CD4-positive, alpha-beta T cell treated with Interleukin-17A for 4 hours (primary cell): Measurements from ENCODE around the gene GPR135.
A peak's percentile ranks its signal among the peaks of the same experiment; 100 is the strongest.

Experiments
- DNase-seq: peaks from one replicate; pipeline ENCODE4 v3.0.0-alpha.2; 2020; ENCODE audit warnings: mixed read lengths

GPR135 gene, protein sequence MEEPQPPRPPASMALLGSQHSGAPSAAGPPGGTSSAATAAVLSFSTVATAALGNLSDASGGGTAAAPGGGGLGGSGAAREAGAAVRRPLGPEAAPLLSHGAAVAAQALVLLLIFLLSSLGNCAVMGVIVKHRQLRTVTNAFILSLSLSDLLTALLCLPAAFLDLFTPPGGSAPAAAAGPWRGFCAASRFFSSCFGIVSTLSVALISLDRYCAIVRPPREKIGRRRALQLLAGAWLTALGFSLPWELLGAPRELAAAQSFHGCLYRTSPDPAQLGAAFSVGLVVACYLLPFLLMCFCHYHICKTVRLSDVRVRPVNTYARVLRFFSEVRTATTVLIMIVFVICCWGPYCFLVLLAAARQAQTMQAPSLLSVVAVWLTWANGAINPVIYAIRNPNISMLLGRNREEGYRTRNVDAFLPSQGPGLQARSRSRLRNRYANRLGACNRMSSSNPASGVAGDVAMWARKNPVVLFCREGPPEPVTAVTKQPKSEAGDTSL

DNA sequence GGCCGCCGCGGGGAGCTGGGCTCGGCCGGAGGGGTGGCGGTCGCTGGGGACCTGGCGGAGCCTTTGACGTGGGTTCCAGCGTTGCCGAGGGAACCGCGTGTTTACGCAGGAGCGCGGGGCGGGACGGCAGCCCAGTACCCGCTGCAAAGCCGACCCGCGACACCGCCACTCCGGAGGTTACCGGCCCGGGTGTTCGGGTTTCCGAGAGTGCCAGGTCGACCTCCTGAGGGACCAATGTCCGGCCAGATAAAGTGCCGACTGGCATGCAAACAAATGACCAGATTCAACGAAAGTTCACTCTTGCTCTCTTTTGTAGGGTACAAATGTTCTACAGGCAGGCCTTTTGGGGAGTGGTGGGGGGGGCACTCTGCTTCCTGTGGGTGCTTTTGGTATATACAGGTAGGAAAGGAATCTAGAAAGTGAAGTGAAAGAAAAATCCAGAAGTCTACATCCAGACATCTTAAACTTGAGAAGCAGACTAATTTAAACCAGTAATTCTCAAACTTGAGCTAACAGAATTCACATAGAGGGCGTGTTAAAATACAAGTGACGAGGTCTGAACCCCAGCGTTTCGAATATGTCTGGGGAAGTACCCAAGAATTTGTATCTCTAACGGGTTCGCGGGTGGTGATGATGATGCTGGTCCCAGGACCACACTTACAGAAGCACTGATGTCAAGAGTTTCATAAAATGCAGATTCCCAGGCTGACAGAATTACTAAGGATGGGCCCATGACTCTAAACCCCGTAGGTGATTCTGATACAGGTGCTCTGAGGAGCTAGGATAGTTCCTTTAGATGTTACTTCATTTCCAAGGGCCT is at the start of gene GPR135:
Gene GPR135, minus strand, starts transcription at position 65 of the 820 bp plus-strand sequence. CDS start 154 bp downstream, outside the sequence.
- peak; percentile 60 for DNase-seq

DNA sequence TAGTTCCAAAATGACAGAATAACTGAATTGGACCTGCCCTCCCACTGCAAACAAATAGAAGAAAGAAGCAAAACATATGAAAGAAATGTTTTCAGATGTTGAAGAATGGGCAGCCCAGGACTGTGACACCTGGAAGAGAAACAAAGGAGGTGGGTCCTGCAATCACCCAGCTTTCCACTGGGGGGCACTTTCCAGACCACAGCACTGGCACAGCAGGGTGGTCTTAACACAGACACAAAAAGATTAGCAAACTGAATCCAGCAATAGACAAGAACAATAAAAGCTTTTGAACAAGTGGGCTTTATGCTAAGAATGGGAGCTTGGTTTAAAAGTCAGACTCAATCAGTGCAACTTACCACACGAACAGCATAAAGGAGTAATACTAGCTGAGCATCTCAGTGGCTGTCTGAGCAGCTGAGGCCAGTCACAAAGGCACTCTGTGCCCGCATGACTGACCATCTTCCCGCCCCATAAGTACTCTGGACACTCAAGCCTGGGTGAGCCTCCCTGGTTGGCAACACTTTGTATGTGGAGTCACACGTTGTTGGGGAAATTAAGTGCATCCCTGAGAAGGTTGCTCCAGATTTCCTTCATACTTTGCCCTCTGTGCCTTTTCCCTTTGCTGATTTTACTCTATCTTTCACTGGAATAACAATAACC is 46.9 kb upstream of the GPR135 start:
- peak; percentile 10 for DNase-seq

DNA sequence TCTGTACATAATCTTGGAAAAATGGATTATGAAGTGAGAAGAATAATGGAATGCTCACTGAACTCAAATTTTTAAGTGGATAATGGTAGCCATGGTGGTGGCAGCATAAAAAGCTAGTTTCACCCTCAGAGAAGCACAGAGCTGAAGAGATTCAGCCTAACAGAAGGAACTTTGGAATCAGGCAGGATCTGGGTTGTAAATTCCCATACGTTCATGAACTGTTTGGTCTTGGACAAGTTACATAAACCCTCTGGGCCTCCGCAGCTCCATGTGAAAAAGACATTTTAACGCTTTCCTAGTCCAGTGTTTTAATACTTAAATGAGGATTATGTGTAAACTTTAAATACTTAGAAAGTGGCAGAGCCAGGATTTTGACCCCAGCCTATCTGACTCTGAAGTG is 45.8 kb upstream of the GPR135 start:
- DNase-seq = no peak

DNA sequence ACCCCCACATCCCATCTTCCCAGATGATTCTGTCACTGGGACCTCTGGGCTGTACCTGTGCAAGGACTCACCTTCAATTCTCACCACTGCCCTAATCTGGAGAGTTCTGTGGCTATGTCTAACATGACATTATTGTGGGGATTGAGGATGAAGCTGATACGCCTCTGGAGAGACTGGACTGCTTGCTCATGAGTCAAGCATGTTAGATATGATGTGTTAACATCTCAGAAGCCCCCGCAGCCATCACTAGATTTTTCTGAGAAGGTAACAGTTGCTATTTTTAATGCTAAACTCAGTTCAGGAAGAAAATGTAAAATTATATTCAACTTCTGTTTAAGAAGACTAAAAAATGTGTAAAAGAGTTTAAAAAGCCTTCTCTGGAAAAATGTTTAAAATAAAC is 44.8 kb upstream of the GPR135 start:
- no peak for DNase-seq

DNA sequence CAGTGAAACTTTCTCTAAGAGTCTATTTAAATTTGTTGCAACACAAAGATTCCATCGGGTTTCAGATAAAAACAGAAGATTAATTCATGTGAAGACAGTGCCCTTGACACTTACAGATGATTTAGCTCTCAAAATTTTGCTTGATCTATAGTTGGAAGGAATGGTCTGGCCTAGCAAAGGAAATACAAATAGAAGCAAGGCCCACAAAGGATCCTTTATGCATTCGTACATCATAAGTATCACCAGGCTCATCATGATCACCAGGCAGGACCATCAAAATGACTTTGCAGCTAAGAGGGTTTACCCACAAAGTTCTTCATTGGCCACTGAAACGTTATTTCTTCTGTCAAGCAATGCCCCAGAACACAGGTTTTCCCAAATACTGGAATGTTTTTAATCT is 43.9 kb upstream of the GPR135 start:
- no peak for DNase-seq

DNA sequence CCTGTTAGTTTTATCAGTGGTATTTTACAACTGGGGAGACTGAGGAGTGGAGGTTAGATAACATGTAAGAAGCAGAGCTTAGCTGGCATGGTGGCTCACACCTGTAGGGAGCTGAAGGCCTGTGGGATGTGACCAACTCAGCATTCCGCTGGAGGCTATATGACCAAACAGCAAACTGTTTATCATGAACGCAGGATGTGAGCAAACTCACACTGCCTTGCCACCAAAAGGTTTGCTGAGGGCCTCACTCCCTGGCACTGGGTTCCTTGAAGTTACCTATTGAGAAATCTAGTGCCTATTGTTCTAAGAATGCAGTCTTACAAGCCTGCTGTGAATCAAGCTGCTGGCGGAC is 42.5 kb upstream of the GPR135 start:
- no peak for DNase-seq

DNA sequence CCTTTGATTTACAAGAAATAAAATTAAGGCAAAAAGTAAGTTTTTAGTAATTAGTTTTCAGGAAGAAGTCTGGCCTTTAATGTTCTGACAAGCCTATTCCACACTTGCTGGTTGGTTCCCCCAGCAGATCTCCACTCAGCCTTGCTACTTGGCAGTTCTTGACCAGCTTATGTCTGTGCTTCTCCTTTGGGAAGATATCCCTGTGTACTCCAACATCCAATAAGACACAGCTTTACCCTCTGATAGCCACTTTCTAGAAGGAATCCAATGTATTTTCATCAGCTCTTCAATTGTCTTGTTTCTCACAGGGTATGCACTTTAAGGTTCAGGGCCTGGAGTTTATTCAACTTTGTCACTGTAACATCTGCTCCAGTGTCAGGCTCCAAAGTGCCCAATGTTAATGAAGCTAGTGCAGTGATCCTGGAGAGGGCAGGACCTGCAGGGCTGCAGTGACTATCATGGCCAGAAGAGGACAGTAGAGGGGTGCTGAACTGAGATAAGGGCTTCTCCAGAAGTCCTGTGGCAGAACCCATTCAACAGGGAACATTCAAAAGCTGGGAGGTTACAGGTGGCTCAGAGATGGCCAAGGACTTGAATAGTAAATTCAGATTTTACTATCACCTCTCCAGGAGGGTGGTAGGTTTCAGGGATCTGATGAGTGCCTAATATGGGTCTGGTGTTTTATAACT is 42.0 kb upstream of the GPR135 start:
- peak; percentile 43 for DNase-seq

DNA sequence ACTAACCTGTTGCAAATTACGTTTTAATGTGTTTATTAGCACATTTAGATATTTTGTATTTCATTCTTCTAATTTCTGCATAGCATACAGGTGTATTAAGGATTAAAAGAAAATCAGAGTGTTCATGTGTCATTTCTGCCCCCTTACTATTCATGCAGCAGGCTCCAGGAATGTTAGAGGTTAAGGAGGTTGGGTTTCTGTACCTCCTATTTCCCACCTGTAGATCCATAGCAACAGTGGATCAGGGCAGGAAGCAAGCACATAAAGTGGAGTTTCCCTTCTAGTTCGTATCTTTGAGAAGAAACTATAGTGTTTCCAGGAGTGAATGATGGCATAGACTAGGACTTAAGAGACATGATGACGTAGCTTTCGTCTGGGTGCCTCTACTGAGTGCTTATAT is 38.1 kb upstream of the GPR135 start:
- no peak for DNase-seq

DNA sequence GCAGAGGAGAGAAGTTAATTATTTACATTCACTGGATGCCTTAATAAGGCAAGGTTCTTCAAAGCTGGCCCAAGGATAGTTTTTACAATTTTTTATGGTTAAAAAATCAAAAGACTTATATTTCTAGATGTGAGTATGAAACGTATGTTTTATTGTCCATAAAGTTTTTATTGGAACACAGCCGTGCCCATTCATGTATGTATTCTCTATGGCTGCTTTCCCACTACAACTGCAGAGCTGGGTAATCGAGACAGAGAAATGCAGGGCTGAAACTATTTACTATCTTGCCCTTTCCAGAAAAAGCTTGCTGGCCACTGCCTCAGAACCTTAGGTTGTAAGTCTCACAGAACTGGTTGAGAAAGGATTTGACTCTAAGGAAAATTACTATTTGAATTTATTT is 35.6 kb upstream of the GPR135 start:
- DNase-seq = no peak

DNA sequence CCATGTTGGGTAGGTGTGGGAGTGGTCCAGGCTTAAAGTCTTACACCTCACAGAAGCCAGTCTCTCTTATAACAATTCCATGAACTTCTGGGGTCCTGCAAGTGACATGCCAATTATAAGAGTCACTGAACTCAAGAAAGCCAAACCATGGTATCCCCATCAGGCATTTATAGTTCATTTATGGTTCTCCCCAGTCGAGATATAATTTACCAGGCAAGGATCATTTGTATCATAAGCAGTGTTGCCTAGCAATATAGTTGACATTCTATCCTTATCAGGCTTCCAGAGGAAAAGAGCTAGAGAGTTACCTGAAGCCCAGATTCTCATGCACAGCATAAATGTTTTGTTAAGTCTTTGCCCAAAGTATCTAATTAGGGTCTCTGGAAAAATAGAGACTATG is 27.2 kb upstream of the GPR135 start:
- no peak for DNase-seq

DNA sequence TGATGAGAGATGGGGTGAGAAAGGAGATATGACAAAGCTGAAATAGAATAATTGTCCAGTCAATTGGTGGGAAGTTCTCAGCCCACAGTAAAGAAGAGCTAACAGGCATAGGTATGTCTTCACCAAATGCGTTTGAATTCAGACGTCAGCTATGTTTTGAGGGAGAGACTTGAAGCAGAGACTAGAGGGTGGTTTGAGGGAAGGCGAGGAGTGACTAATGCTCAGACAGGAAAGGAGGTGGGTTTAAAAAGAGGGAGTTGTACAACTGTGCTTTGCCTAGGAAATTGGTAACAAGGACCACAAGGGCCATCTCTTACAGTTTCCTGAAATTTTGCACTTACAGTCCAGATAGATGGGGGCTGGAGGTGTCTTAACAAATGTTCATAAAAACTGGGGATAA is 25.6 kb upstream of the GPR135 start:
- no peak for DNase-seq

DNA sequence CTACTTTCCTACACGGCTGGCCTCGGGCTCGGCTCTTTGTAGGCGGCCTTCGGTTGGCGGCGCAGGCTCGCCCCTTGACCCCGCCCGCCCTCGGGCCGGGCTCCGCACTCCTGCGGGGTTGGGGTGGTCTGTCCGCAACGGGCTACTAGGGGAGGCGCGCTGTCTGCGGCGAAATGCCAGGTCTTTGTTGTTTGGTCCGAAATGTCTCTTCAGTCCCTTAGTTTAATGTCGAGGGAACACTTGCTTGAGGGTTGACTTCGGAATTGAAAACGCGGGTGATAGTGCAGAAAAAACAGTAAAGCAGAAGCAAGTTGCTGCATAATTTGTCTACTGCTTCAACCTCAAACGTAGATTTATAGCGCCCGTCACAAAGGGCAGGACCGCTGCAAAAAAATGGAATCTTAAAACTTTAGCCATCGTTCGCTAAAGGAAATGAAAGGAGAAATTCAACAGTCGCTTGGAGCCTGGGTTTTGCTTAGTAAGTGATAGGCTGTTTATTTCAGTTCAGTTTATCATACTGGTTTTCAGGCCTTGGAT is 19.5 kb upstream of the GPR135 start:
- DNase-seq = no peak

DNA sequence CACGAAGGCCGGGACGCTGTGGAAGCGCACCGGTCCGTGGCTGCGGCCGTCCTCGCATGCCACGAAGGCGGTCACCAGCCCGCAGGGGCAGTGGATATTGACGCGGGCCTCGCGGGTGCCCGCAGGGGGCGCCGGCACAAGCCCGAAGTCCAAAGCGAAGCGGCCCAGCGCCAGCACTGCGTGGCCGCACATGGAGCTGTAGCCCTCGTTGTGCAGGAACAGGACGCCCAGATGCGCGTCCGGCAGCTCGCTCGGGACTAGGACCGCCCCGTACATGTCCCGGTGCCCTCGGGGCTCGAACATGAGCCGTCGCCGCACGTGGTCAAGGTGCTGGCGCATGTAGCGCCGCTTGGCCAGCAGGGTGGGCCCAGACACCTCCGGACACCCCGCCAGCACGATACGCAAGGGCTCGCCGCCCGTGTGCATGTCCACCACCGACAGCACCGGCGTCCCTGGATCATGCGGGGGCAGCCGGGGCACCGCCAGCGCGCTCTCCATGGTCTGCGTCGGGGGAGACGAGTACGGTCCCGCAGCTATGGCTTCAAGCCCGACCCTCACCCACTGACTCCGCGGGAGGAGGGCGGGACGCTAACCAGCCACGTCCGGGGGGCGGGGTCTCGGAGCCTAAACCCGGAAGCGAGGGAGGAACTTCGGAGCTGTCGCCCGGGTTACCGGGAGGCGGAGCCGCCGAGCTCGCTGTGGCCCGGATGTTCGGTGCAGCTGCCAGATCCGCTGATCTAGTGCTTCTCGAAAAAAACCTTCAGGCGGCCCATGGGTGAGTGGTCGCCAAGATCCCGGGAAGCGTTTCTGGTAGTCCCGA is 18.8 kb upstream of the GPR135 start, which contains the start of the genes JKAMP and L3HYPDH:
Gene JKAMP, plus strand, starts transcription at position 699 of the 820 bp plus-strand sequence. Its CDS starts 73 bp downstream, at position 772.
Gene L3HYPDH, minus strand, starts transcription at position 590 of the 820 bp plus-strand sequence. Its CDS starts 92 bp downstream, at position 498.
- peak; percentile 99 for DNase-seq

DNA sequence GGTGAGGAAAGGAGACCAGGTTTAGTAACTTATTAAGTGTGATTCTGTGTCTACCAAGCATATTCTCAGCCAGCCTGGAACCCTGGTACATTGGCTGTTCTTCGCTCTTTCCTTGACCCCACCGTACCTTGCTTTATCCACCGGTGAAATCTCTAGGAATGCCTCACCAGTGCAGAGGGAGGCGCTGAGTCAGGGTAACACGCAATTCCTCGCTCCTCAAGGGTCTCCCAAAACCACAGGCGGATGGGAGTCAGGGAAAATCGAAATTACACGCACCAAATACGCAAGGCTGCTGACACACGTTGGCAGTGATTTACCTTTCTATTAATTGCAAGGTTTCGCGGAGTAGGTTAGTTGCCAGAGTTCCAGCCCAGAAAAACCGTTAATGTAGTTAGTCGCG is 18.2 kb upstream of the GPR135 start:
- DNase-seq = no peak

DNA sequence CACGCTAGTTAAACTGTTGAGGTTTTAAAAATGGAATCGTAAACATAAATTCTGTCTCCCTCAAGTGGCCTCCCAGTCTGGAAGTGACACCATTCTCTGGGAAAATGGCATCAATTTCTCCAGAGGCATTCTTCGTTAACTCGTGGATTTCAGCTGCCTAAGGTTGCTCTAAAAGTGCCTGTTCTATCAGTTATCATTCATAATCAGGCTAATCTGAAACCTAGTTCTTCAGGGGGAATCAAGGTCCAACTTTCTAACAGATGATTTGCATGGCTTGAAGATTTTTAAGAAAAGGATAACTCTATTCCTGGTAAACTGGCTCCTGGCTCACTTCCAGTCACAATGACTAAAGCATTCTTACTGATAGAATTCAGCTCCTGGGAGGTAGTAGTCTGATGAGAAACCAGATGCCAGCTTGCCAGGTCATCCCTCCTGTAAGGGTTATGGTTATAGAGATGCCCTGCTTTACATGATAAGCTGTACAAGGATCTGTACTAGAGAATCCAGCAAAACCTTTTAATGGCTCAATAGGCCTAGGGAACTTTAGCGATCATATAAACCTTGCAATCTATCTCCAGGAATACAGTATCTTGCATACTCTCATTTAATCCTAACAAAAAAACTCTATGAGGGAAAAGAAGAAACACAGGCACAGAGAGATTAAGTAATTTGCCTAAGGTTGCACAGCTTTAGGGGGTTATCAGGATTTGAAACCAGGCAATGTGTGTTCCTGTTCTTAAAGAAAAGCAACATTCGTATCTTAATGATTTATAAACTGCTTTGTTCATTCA is 17.6 kb upstream of the GPR135 start:
- no peak for DNase-seq

DNA sequence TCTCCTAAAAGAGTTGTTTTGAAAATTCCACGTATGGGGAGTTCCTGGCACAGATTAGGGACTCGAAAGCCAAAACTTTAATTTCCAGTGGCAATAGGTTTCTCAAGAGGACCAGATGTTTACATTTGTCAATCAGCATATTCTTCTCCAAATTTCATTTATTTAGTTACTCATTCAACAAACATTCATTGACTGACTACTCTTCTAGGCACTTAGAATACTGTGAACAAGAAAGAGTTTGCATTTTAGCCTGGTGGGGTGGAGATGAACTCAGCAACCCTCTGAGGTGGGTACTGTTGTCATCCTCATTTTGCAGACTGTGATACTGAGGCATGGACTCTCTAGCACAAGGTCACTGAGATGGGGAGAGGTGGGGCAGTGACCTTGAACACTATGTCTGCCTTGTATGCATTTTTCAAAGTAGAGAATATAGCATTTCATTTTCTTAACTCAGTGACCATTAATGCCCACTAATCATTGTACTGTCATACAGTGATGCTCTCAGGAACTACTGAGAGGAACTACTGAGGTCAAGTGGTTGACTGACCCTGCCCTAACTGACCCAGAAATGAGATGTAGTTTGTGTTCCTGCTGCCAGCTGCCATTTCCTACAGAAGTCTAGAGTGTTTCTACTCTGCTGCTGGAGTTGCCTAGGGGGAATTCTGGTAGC is 16.8 kb upstream of the GPR135 start:
- DNase-seq = no peak

DNA sequence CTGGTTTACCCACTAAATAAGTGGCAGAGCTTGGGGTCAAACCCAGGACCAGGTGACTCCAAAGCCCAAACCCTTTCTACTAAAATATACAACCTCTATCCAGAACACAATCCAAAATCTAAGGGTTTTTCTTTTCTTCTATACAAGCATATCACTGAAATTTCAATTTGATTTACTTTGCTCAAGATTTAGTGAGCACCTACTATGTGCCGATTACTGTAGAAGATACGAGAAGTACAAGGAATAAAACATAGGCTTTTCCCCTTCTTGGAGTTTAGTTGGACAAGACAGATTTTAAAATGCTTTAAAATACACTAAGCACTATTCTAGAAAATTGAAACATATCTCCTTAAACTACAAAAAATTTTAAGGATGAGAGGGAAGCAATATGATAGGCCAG is 16.2 kb upstream of the GPR135 start:
- DNase-seq = no peak

DNA sequence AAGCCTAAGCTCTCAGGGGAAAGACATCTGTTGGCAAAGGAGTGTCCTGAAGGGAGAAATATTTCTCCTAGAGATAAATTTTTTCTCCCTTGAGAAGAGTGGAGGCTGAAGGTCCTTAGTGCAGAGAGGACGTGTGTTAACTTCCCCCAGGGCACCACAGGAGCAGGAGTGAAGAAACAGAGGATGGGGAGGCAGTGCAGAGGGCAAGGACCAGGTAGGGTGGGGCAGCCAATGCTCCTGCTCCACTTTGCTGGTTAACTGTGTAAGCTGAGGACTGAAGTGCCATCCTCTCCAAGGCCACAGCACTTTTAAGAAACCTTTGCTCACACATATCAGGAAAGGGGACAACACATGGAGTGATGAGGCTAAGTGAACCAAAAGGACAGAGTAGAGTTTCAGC is 15.0 kb upstream of the GPR135 start:
- DNase-seq = no peak

DNA sequence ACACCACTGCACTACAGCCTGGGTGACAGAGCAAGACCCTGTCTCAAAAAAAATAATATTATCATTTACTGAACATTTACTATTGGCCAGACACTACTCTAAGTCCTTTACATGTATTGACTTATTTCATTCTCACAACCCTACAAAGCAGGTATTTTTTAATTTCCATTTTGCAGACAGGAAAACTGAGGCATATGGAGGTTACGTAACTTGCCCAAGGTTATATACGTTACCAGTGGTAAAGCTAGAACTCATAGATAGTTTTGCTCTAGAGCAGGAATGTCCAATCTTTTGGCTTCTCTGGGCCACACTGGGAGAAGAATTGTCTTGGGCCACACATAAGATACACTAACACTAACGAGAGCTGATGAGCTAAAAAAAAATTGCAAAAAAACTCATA is 13.4 kb upstream of the GPR135 start:
- DNase-seq = no peak

DNA sequence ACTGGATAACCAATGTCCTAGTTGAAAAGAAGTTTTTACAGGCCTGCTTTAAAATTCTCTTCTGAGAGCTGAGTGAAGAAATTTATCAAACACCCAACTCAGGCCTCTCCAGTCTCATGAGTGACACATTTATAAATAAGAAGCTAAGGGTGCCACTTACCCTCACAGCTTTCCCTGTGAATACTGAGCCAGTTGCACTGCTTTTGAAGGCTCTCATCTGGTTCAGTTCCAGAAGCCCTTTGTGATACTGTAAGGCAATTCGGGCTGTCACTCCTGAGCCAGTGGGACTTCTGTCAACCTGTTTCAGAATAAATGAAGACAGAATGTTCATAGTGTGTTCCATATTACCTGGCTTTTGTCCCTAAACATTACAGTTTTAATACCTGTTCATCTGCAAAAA is 10.5 kb upstream of the GPR135 start:
- DNase-seq = no peak
